ENCODE measurements around the gene ZNF705A.

GRCh38 chr12:8127138-8127537, 29.7 kb upstream of the ZNF705A start:
- no peak for TF ChIP-seq POLR2A (IDR thresholded peaks at IDR 0.05)
- no peak for TF ChIP-seq POLR2AphosphoS5 (IDR thresholded peaks at IDR 0.05; ENCODE audit: insufficient read depth in 1 of 2, low read depth in 1 of 2)
